HG03103 (cell line): Measurements from ENCODE around the gene ANKRD63.

ENCODE experiments used
- ATAC-seq: cut with Tn5 transposase; IDR thresholded peaks from one replicate; pipeline ENCODE4 v1.9.1; 2021; ENCODE audit warnings: low read depth; ENCODE audit not compliant: unreplicated experiment

The ANKRD63 gene

DNA sequence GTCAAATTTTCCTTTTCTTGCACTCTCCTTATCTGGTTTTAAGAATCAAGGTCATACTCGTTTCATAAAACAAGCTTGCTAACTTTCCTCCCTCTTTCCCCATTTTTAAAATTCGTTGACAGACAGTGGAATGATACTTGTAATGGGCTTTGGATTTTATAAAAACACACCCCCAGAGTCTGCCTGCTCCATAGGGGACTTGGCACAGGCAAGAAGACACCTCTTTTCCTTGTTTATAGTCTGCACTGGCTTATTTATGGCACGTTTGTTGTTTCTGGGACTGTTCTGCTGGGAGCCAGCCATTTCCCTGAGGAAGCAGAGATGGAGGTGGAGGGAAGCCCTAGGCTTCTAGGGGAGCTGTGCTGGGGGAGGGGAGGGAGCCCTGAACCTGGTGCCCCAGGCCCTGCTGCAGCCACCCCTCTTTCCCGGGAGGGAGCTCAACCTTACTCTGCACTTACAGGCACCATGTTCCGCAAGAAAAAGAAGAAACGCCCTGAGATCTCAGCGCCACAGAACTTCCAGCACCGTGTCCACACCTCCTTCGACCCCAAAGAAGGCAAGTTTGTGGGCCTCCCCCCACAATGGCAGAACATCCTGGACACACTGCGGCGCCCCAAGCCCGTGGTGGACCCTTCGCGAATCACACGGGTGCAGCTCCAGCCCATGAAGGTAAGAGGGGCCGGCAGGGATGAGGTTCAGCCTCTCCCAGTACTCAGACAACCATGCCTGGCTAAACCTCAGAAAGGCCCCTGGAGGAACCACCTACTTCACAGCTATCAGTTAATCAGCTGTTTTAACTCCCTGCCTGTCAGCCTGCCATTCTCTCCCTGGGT, 18.3 kb downstream of the ANKRD63 start:
- ATAC-seq: no peak

DNA sequence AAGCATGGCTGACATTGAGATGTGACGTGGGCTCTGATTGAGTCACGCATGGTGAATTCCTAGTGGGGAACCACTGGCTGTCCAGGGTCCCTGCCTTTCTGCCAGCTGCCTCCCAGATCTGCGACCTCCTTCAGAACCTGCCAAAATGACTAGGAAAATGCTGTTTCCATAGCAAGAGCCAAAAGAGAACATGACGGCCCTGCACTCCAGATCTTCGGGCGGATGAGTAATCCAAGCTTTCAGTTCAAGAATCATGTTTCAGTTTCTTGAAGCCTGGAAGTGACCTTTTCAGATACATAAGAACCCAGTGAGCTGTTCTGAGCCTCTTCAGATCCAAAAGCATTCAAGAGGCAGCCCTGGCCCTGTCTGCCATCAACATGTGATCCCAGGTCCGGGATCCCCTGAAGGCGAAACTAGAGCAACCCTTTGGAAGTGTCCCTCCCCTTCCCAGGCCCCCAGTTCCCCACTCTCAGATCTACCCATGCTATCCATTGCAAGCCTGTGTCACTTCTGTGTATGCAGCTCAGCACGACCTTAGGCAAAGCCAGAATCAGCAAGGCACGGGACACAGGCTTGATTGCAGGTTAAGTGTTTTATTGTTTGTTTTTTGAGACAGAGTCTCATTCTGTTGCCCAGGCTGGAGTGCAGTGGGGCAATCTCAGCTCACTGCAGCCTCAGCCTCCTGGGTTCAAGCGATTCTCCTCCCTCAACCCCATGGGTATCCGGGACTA, 19.7 kb downstream of the ANKRD63 start:
- ATAC-seq: no peak

DNA sequence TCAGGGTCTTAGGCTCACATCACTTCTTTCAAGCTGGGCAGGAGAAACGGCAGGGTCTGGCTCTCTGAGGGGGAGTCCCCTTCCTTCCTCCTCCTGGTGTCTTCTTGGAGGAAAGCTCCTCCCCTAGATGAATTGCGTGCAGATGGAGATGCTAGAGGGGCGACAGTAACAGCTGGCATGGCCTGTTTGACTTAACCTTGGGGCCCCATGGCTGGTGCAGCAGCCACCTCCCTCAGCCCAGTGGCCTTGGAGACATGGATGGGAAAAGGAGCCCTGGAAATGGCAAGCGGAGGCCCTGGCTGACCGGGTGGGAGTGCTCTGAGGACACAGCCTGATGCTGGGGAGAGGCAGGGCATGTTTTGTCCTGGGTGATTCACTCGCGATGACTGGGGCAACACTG, 23.8 kb downstream of the ANKRD63 start:
- no peak for ATAC-seq

DNA sequence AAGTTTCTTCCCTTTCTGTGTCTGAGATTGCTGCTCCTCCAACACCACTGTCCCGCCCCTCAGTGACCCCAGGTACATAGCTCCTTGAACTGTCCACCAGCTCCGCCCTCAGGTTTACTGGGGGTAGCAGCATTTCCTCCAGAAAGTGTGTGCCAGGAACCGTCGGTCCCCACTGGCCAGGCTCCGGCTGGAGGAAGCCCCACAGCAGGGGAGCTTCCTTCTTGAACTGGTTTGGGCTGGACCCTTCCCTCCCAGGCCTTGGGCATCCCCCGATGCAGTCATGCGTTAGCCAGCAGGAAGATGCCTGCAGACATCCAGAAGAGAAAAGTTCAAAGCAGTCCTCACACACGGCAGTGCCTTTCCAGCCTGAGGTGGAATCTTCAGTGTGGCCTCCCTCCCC, 24.3 kb downstream of the ANKRD63 start:
- ATAC-seq: no peak

DNA sequence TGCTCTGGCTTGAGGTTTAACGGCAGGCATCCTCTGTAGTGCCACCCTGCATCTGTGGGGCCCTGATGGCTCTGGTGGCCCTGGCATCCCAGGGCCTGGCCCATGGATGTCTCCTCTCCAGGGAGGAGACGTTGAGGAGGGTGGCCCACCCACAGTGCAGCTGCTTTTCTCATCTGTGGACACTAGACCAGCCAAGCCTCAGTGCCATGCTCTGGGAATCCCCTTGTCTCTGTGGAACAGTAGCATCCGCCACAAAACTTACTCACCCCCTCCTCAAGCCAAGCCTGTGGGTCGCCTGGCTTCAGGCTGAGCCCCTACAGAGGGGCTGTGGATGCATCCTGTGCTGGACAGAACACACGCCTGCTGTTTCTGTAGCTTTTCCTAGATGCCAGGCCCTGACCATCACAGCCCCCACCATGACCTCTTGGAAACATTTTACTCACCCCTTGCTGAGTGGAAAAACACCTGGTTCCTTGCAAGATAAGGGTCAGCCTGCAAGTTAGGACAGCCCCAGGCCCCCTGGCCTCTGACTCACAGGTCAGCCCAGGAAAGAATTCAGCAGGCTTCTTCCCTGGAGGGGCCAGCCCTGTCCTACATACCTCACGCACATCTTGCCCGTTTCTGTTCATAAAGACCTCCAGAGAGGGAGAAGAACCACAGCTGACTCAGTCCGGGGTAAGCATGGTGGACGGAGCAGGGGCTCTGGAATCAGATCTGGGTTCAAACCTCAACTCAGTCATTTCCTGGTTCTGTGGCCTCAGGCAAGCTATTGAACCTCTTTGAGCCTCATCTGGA, 25.0 kb downstream of the ANKRD63 start:
- no peak for ATAC-seq

DNA sequence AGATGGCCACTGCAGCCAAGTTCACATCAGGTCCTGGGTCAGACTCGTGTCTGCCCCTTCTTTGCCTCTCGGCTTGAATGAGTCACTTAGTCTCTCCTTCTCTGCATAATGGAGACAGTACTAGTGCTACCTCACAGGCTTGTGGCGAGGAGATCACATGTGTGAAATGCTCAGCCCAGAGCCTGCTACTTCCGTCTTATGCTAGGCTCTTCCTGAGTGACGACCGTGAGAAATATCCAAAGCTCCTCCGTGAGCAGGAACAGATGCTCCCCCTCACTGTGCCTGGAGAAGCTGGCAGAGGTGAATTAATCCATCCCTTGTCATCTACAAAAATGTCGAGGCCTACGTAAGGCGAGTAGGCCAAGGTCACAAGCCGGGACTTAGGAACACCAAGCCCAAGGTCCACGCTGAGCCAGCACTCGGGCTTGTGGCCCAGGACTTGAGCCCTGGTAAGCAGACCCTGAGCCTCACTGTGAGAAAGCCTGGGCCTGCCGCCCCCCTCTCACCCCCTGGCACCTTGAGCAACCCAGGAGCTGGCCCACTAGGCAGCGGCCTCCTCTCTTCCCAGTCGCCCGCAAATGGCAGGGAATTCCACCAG, 26.1 kb downstream of the ANKRD63 start:
- no peak for ATAC-seq

DNA sequence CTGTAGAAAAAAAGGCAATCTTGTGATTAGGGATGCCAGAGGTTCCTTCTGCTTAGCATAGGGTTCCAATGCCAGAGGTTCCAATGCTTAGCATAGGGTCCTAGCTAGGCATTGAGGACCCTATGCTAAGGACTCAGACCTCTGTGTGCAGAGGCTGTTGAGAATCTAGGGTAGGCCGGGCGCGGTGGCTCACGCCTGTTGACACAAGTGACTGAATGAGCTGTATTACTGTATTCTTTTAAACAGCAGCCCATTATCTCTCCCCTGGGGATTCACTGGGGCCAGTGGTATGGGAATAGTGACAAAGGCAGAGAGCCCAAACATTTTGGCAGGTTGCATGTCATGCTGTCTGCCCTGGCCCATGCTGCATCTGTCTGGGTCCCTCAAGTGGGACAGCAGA, 27.8 kb downstream of the ANKRD63 start:
- ATAC-seq: no peak

DNA sequence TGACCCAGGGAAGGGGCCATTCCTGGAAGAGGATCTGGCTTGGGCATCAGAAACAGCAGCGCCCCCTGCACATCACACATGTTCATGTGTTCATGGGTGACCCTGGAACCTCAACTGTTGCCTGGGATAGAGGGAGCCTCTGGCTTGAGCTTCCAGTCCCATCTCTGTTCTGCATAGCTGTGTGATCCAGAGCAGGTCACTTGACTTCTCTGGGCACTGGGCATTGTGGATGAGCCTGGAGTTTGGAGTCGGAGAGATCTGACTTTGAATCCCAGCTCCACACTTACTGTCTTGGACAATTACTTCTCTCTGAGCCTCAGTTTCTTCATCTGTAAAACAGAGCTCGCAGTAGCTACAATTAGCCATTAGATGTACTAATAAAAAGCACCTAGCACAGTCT, 28.4 kb downstream of the ANKRD63 start:
- ATAC-seq: no peak

DNA sequence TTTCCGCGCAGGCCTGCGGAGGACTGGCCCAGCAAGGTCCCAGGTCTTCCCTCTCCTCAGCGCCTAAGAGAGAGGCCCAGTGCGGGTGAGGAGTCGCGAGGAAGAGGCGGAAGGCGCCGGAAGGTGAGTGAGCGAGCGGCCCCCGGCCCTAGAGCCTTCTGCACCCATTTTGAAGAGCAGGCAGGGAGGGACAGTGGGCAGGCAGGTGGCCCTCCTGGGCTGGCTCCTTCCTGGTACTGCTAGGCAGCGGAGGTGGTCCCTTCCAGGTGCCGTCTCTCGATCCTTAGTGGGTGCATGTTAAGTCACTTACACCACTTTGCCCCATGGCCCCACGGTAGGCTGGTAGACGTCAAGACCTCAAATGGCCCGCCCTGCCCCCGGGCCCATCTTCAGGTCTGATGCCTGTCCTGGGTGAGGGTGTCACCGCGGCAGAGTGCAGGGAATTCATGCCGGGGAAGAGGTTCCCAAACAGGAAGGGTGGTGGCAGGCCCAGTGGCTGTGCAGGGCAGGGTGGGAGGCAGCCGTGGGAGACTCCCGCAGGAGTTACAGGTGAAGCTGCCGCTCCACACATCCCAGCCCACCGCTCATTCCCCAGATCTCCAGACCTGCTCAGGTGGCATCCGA, 29.6 kb downstream of the ANKRD63 start:
- no peak for ATAC-seq

DNA sequence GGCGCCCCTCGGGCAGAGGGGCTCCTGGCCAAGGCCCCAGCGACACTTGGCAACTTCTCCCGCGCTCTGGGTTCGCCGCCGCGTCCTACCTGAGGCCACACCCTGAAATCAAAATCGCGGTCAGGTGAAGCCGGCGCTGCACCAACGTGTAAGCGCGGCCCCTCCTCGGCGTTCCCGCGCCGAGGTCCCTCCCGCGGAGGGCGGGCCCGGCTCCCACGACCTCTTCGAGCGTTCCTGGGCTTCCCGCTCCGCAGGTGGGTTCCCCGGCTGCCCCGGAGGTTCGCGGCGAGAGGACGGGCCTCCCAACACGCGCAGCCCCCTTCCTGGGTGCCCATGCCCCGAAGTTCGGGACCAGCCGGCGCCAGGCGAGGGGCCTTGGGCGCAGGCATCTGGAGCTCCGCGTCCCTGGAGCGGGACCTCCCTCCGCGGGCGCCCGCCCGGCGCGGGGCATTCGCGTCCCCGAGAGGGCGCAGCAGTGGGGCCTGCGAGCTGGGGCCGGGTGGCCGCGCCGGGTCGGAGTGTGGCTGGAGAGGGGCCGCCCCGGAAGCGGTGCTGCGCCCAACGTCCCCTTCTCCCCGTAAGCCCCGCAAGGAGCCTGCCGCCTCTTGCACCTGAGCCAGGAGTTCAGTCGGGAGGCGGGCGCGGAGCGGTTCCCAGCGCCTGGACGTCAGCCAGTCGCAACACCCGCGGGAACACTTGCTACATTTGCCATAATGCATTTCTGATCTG, 30.3 kb downstream of the ANKRD63 start:
- ATAC-seq: no peak

DNA sequence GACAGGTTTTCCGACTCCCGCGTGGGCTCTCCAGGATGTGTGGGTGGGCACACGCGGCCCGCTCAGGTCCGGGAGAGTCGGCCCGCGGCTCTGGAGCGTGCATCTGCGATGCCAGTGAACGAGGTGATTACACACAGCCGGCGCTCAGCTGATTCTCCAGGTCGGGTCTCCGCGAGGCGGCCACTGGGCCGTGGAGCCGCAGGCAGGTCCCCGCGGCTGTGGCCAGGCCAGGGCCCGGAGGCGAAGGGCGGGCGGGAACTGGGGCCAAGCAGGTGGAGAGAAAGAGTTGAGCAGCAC, 30.8 kb downstream of the ANKRD63 start:
- ATAC-seq: no peak

DNA sequence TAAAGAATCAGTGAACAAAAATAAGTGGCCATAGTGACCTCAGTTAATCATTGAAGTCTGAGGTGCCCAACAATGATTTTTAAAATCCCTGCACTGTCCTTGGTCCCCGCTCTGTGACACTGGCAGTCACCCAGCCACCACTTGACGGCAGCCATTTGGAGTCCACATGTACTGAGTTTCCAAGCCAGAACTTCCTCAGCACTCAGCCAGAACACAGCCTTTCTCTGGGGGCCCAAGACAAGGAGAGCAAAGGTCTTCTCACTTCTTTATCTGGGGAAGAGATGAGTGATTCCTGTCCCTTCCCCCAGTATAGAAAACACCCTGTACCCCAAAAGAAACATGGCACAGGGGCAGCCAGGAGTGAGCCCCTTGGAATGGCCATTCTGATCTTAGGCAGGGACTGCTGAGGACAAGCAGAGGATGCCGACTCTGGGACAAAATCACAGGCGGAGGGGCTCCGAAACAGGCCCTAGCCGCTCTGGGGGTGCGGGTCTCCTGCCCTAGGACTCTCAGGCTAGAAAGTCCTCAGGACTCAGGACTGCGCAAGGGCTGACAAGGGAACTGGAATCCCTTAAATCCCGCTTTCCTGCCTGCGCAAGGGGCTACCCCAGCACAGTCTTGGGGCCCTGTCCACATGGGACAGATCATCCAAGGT, 31.3 kb downstream of the ANKRD63 start:
- ATAC-seq: no peak

DNA sequence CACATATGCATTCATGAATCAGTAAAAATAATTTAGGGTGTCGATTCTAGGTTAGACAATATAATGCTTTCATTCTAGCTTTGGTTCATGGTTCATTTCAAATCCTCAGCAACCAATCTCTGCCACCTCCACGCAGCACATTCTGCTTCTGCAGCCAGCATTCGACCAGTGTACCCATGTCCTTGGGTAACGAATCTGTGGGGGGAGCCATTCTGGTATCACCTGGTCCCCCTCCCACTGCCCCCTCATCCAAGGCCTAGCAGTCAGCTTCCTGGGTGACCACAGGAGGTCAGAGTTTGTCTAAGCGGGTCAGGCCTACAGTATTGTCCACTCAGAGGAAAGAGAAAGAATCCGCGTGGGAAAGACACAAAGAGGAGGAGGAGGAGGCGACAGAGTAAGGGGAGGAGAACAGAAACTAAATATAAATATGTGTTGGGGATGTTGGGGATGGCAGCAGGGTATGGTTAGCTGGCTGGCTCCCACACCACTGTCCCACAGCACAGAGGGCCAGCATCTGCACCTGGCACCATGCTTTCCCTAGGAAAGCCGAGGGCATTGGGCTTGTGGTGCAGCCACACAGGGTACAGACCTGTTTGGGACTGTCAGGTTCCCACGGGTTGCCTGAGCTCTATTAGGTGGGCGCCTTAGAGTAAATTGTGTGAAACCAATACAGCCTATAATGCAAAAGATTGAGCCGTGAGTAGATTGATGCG, 31.9 kb downstream of the ANKRD63 start:
- no peak for ATAC-seq

DNA sequence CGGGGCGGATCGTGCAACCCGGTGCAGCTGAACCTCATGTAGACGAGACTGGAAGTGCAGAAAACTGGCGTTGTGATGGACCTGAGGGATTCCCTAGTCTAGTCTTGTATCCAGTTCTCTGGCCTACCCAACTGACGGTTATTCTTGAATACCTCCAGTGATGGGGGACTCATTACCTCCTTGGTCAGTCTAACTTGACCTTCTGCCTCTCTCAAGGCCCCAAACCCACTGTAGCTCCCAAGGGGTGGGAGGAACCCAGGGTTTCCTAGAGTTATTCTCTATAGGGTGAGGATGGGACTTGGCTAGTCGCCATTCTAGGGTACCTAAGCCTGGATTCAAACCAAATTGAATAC, 32.6 kb downstream of the ANKRD63 start:
- ATAC-seq: no peak

DNA sequence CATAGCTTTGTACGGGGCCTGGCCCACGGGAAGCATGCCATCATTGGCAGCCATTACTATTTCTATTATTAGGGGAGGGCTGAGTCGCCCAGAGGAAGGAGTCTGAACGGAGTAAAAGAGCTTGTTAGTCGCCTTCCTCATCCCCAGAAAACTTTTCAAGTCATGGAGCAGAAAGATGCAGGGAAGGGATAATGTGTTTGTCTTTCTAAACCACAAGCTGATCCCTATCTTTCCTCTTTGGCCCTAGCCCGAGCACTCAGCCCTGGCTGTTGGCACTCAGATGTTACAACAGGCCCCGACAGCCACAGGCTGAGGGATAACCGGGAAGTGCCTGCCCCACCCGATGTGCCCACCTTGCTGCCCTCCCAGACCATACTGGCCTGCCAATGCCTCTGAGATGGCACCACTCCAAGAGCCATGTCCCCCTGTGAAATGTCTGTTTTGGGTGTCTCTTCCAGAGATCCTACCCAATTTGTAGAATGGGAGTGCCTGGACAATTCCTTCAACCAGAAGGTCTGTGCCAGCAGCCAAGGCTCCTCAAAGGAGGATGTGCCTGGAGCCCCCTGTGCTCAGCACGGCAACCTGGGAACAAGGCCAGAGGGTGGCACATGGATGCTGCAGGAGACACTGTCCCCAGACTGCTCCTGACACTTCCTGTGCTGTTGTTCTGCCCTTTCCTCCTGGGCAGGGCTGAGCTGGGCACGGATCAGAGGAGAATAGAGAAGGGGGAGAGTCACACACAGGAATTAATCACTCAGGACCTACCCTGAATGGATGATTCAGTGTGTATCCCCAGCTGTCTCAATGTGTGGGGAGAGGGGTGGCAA, 33.2 kb downstream of the ANKRD63 start:
- no peak for ATAC-seq

DNA sequence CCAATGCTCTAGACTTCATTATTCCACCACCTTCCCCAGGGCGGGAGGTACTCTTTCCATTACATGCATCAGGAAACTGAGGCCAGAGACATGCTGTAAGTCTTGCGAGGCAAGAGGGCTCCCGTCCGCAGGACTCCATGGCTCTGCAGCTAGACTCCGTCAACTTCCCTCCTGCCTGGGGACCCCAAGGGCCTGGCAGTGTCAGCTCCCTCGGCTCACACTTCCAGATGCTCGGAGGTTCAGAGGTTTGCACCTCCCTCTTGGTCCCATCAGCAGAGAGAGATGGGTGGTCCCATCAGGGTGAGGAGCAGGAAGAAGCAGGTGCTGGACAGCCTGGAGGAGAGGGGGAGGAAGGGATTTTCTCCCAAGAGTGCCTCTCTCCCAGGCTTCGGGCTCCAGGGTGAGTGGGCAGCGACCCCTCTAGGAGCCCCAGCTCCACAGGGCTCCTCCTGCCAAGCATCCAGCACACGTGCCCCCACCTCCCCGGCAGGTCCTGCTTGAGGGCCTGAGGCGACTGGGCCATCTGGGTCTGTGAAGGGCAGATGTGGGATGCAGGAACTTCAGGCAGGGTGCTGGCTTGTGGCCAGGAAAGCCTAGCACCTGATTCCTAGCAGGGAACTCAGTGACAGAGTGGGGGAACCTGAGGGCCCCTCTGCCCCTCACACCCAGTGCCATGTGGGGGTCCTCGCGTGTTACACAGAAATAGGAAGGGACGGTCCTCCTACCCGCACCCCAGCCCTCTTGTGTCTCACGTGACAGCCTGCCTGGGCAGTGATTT, 34.7 kb downstream of the ANKRD63 start:
- ATAC-seq: no peak

DNA sequence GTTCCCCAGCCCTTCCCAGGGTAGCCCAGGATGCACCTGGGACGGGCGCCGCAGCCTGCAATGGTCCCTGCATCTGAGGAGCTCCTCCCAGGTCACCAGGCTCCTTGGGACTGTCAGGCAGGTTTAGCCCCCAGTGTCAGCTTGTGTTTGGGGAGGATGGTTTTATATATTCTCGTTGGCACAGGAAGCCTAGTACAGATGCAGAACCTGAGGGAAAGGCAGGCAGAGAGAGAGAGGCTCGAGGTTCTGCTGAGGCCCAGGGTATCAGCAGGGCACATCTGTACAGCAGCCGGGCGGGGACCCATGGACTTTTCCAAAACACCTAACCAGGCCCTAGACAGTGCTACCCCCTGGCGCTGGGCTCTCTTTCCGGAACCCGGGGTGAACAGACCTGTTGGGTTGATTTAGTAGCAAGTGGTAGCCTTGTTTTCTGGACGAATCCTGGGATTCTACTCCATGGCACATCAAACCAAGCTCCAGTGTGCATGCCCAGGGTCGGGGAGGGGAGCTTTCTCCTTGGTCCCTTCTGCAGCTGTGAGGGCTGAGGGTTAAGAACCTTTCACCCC, 35.4 kb downstream of the ANKRD63 start:
- ATAC-seq: no peak
